AG08396 (cell line): ENCODE results near the gene RIC8B.
"Not testable (repeated sequence)": the region's sequence is repeated elsewhere in the genome, so short reads cannot be mapped to it uniquely, and the experiment has no call there.

ENCODE experiments used
- DNase-seq: peaks from one replicate; pipeline ENCODE4 v3.0.0; 2012; ENCODE audit warnings: low spot score, mixed read lengths

The RIC8B gene

DNA sequence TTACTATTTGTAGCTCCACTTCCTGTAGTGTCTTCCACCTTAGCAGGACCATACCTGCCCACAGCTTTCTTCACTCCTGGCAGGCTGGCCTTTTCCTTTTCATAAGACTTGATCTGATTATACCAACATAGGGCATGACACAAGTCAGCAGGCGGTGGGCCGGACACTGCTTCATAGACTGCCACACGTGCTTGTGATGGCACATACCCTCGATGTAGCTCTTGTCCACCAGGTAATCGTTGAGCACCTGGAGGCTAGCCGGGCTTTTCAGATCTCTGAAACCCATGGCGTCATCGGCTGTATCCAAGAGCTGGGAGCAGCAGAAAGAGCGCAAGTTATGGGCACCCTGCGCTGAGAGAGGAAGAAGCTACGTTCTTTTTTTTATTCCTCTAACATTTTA is 127.6 kb downstream of the RIC8B start:
- DNase-seq, result no peak

DNA sequence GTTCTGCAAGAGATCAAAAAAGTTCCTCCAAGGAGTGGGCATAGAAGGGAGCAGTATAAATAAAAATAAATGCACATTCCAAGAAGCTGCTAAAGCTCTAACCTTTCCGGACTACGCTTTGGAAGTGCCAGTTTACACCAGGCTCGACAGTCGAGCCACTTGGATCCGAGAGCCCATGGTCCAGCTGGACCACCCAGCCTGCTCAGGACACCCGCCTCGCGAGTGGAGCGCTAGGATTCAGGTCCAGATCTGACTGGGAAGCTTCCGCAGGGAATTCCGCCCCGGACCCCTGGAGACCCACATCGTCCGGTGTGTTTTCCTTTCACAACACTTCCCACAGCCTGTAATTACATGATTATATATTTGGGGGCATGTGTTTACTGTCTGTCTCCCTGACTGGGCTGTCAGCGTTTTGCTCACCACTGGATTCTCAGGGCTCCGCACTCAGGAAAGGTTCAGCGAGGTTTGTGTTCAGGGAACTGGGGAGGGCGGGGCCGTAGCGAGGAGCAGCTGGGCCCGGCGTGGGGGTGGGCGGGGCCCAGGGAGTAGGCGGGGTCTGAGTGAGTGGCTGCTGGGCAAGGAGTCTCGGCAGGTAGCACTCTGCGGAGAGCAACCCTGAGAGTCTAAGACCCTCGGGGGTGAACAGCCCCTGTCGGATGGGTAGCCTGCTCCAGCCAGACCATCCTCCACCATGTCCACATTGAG is 128.9 kb downstream of the RIC8B start:
- DNase-seq, result peak; percentile 85

DNA sequence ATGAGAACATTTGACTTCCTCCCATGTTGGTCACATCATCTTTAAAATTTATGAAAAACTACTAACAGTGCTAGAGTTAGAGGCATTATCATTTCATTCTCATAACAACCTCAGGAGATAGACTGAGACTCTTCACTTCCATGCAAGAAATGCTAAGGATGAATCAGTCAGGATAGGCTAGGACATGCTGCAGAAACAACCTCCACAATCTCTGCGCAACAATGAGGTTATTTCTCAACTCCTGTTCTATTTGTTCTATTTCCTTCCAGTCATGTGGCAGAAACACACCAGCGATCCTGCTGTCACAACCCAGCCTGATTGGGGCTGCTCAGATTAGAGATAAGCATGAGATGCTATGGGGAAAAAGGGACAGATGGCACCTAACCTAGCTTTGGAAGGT is 132.2 kb downstream of the RIC8B start:
- no peak for DNase-seq

DNA sequence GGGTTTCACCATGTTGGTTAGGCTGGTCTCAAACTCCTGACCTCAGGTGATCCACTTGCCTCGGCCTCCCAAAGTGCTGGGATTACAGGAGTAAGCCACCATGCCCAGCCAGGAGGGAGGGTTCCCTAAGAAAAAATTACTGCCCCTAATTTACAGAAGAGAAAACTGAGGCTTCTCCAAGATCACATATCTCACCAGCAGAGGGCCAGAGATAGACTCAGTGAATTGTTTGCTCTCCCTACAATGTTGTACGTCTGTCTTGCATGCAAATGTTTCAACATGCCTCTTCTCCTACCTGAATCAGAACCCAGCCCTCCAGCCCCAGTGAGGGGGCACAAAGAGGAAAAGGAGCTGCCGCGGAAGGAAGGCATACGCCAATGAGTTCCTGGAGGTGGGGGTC is 132.9 kb downstream of the RIC8B start:
- DNase-seq, result no peak

DNA sequence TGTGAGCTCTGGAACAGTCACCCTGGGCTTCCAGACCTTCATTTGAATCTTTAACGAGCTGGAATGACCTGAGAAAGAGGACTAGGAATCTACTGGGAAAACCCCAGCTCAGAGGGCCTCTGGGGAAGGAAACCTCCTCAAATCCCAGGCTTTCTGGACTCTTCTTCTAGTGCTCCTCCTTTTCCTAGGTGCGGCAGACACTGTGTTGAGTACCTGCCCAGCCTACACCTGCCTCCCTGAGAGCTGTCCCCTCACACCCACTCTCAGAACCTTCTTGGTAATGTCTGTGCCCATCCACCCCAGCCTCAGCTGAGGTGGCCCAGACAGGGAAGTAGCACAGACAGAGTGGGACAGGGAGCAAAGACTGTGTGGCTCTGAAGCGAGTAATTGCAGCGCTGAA is 133.4 kb downstream of the RIC8B start:
- no peak for DNase-seq

DNA sequence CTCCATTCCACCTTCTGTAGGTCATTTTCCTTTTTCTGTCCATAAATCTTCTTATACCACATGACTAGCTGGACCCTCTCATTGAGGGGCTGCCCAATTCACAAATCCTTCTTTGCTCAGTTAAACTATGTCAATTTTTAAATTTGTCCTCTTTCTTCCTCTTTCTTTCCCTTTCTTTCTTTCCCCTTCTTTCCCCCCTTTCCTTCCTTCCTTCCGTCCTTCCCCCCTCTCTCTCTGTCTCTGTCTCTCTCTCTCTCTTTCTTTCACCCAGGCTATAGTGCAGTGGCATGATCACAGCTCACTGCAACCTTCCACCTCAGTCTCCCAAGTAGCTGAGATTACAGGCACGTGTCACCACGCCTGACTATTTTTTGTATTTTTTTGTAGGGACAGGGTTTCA is 134.1 kb downstream of the RIC8B start:
- no peak for DNase-seq

DNA sequence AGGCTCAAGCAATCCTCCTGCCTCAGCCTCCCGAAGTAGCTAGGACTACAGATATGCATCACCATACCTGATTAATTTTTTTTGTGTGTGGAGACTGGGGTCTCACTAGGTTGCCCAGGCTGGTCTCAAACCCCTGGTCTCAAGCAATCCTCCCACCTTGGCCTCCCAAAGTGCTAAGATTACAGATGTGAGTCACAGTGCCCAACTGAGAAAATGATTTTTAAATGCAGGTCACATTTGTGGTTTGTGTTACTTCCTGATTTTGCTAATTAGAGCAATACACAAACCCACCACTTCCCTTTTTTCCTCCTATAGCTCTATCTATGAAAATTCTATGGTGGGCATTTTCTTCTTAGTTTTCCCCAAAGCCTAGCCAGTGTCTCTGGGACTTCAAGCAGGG is 135.7 kb downstream of the RIC8B start:
- DNase-seq, result no peak

DNA sequence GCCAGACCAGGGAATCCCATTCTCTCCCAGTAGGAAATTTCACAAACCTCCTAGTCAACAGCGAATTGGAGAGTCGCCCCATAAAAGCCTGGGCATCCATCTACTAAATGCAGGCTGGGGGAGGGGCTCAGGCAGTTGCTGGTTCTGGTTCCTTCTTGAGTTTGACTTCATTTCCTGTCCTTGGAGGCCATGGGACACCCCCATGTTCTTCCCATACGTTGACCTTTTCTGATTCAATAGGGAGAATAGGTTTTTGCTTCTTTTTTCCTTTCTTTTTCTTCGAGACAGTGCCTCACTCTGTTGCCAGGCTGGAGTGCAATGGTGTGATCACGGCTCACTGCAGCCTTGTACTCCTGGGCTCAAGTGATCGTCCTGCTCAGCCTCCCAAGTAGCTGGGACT is 137.1 kb downstream of the RIC8B start:
- no peak for DNase-seq

DNA sequence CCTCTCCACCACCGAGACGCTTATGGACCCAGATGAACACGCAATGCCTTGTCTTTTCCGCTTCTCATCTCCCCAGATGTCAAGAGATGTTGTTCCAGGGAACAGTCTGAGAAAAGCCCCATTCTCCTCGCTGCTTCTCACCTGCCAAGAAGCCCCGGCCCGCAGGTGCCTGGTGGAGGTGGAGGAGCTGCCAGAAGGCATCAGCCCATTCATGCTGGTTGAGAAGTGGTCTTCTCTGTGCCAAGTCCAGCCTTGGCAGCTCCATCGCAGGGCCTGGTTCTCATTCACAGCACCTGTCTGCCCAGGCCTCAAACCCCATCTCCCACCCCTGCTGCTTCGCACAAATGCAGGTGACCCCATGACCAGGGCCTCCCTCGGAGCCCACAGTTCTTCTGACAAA is 139.0 kb downstream of the RIC8B start:
- no peak for DNase-seq

DNA sequence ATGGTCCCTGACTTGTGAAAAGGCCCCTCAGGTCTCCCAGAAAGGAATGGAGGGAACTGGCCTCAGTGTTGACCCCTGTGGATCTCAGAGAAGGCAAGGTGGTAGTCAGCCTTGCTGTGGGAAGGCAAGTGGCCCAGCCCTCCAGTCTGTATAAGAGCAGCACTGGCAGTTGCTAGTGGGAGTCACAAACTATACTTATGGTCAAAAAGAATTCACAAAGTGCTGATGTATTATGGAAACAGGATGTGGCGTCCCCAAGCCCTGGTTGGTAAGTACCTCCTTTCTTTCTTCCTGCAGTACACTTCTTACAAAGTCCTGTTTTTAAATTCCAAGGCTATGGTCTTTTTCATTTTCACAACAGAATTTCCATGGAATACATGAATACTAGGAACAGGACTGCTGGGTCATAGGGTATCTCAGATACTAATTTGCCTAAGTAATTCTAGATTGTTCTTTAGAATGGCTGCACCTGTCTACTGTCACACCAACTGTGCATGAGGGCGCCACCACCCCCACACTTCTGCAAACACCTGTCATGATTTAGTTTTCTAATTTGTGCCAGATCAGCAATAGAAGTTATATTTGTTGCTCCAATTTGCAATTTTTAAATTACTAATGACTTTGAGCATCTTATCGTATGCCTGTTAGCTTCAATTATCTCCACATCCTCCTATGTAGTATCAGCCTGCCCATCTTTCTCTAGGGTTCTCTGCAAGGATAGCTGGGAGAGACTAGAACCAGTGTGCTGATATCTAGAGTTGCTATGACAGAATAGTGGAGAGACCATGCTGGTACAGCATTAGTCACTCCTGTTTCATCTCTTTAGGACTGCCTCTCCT is 140.5 kb downstream of the RIC8B start:
- DNase-seq, result no peak

DNA sequence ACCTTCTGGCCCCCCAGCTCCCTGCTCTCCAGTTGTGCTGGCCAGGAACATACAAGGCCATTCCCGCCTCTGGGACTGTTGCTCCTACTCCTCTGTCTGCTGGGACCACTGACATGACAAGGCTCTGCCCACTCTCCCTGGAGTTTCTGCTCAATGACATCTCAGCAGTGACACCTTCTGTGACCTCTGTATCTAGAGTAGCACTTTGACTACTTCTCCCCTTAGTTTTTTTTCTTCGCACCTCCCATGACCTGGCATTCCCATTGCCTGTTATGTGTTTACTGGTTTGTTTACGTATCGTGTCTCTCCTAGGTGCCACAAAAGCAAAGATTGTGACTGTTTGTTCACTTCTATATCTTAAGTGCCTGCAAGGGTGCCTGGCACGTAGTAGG is 141.1 kb downstream of the RIC8B start:
- DNase-seq, result no peak

DNA sequence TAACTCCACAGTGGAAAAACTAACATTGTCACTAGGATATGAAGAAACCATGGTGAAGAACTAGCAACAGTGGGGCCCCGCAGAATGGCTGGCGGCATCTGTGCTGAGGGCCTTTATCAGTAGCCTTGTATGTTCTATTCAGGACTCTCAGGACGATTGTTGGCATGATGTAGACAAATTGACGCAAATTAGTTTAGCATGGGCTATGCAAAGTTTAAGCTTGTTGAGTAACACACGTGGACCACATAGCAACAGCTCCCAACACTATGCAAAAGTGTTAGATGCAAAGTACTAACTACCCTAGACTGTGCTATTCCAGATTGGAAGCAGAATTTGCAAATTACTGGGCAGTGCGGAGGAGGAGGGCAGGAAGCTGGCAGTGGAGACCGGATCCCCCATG is 143.0 kb downstream of the RIC8B start:
- no peak for DNase-seq

DNA sequence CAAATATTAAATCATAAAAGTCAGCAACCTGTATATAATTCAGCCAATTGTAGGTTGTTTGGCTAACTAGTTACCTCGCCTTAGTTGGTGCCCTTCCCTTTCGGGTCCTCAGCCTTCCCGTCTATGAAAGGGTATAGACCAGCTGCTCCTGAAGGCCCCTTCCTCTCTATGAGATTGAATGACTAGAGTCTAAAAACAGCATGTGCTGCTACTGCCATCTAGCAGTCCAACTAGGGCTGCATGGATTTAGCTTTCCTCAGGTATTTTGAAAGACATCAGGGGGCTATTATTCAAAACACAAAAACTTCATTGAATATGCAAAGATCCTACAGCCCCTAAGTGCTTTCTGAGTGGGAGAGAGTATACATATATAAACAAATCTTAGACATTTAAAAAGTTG is 144.3 kb downstream of the RIC8B start:
- no peak for DNase-seq

DNA sequence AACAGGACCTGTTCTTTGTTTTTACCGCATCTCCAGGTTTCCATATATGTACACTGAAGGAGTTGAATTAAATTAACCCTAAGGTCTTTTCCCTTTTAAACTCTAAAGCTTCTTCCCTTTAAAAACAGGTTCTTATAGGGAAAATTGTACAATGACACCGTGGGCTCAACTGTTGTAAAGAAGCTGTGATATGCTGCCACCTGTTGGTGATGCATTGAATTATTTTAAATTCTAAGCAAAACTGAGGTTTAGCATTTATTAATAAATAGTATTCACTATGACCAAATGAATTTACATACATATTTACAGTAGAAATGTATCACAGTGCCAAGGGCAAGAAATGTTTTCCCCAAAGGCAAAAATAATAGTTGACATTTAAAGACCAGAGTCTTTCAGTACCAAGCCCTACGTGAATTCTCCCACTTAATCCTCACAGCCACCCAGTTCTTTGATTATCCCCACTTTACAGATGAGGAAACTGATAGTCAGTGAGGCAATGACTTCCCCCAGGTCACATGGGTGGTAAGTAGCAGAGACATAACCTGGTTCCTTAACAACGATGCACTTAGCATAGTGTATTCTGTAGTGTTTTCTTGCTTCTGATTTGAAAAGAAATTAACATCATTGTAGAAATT is 145.5 kb downstream of the RIC8B start:
- peak; percentile 55 for DNase-seq

DNA sequence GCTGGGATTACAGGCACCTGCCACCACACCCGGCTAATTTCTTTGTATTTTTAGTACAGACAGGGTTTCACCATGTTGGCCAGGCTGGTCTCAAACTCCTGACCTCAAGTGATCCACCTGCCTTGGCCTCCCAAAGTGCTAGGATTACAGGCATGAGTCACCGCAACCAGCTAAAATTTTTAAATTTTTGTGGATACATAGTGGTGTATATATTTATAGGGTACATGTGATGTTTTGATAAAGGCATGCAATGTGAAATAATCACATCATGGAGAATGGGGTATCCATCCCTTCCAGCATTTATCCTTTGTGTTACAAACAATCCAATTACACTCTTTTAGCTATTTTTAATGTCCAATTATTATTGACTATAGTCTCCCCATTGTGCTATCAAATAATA is 147.5 kb downstream of the RIC8B start:
- not testable (repeated sequence) for DNase-seq

DNA sequence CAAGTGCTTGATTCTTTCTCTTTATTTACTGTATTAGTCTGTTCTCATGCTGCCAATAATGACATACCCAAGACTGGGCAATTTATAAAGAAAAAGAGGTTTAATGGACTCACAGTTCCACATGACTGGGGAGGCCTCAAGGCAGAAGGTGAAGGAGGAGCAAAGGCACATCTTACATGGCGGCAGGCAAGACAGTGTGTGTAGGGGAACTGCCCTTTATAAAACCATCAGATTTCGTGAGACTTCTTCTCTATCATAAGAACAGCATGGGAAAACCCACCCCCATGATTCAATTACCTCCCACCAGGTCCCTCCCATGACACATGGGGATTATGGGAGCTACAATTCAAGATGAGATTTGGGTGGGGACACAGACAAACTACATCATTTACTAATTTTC is 149.1 kb downstream of the RIC8B start:
- DNase-seq, result not testable (repeated sequence)

DNA sequence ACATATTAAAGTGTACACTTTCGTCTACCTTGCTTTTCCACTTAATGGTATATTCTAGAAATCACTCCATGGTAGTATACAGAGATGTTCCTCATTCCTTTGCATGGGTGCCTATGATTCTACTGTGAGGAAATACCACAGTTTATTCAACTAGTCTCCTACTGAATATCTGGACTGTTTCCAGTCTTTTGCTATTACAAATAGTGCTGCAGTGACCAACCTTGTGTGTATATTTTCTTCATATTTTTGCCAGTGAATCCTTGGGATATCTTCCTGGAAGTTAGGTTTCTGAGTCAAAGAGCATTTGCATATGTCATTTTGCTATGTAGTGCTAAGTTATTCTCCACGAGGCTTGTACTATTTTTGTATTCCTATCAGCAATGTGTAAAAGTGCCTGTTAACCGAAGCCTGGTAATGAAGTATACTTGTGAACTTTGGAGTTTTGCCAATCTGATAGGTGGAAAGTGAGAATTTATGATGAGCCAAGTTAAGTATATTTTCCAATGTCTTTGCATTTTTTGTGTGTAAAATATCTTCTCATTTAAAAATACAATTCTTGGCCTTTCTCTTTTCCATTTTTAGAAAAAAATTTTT is 149.9 kb downstream of the RIC8B start:
- no peak for DNase-seq

DNA sequence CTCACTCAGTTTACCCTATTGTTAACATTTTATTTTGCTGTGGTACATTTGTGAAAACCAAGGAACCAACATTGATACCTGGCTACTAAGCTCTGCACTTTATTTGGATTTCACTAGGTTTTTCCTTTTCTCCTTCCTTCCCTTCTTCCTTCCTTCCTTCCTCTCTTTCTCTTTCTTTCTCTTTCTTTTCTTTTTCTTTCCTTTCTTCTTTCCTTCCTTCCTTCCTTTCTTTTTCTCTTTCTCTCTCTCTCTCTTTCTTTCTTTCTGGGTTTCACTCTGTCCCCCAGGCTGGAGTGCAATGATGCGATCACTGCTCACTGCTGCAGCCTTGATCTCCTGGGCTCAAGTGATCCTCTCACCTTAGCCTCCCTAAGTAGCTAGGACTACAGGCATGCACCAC is 152.2 kb downstream of the RIC8B start:
- DNase-seq, result no peak

DNA sequence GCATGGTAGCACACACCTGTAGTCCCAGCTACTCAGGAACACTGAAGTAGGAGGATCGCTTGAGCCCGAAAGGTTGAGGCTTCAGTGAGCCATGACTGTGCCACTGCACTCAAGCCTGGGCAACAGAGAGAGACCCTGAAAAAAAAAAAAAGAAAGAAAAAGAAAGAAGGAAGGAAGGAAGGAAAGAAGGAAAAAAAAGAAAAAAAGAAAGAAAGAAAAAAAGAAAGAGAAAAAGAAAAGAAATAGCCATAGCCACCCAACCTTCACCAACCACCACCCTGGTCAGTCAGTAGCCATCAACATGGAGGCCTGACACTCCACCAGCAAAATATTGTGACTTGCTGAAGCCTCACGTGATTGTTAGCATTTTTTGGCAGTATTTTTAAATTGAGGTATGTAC is 159.8 kb downstream of the RIC8B start:
- DNase-seq, result no peak
